WERI-Rb-1 (cell line): ENCODE results near the gene LMTK3.

Source experiments
- DNase-seq: peaks from one replicate; pipeline ENCODE4 v3.0.0-alpha.2; 2020
- H3K27ac ChIP-seq: fragments of 250-450 bp; sonication (Bioruptor Pico); 2 replicates; pipeline ENCODE4 v1.5.1; 2020; ENCODE audit warnings: mild to moderate bottlenecking, moderate library complexity
- H3K27me3 ChIP-seq: fragments of 250-450 bp; sonication (Bioruptor Pico); 2 replicates; pipeline ENCODE4 v1.5.1; 2021; ENCODE audit warnings: mild to moderate bottlenecking, low read depth, moderate library complexity; ENCODE audit not compliant: insufficient read depth, severe bottlenecking
- H3K36me3 ChIP-seq: fragments of 250-450 bp; sonication (Bioruptor Pico); 2 replicates; pipeline ENCODE4 v1.5.1; 2020; ENCODE audit warnings: mild to moderate bottlenecking, moderate library complexity
- H3K4me3 ChIP-seq: 2 replicates; pipeline ENCODE4 v1.5.1; 2011; ENCODE audit warnings: low read depth, mild to moderate bottlenecking, control low read depth, low read length
- H3K9me3 ChIP-seq: fragments of 250-450 bp; sonication (Bioruptor Pico); 2 replicates; pipeline ENCODE4 v1.5.1; 2021; ENCODE audit warnings: mild to moderate bottlenecking, moderate library complexity; ENCODE audit not compliant: severe bottlenecking
- TF ChIP-seq, protein P1 (sequence below): IDR thresholded peaks from 2 replicates; pipeline ENCODE4 v1.5.1; 2011; ENCODE audit warnings: low read depth, mild to moderate bottlenecking, control low read depth, inconsistent platforms, low read length

LMTK3 gene

DNA sequence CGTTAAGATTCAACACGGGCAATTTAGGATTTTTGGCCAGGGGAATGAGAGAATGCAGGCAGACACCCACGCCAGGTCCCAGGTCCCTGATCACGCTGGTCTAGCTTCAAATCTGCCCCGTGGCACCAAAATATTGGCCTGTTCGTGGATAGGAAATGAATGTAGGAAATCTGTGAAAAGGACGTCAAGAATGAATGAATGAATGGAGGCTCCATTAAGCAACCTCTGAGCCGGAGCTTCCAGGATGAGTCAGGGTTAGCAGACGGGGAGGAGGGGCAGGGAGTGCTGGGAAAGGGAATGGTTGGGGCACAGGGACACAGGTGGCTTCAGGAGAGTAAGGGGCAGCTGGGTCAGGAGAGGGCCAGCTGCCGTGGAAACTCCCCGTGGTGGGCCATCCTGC lies 44.5 kb upstream of the LMTK3 start:
- Histone ChIP-seq H3K9me3 (no peaks in the 10 kb centered on the region), H3K36me3 (no peaks in the 10 kb centered on the region), H3K4me3 (no peak overlapping the region), H3K27ac (no peak overlapping the region), H3K27me3 (no peaks in the 10 kb centered on the region)
- TF ChIP-seq, protein P1, sequence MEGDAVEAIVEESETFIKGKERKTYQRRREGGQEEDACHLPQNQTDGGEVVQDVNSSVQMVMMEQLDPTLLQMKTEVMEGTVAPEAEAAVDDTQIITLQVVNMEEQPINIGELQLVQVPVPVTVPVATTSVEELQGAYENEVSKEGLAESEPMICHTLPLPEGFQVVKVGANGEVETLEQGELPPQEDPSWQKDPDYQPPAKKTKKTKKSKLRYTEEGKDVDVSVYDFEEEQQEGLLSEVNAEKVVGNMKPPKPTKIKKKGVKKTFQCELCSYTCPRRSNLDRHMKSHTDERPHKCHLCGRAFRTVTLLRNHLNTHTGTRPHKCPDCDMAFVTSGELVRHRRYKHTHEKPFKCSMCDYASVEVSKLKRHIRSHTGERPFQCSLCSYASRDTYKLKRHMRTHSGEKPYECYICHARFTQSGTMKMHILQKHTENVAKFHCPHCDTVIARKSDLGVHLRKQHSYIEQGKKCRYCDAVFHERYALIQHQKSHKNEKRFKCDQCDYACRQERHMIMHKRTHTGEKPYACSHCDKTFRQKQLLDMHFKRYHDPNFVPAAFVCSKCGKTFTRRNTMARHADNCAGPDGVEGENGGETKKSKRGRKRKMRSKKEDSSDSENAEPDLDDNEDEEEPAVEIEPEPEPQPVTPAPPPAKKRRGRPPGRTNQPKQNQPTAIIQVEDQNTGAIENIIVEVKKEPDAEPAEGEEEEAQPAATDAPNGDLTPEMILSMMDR = no peak
- DNase-seq = peak; percentile 58

DNA sequence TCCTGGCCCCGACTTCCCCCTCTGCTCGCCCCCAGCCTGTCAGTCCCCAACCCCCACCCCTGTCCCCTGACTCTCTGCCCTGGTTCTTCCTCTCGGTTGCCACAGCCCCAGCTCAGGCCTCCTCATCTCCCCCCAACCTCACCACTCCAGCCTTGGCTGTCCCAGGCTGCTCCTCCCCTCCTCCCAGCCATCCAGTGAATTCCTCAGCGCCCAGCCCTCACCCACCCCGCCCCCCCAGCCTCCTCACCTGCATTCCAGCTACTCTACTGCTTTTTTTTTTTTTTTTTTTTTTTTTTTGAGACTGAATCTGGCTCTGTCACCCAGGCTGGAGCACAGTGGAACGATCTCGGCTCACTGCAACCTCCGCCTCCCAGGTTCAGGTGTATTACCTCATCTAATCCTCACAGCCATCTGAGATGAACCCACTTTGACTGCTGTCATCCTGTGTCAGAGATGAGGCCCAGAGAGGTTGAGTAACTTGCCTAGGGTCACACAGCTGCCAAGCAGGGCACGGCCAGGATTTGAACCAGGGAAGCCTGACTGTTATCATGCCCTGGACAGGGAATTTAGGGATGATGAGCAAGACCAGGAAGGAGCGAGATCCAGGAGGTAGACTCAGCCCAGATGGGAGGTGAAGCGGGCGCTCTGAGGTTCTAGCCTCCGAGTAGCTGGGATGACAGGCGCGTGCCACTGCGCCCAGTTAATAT lies 42.9 kb upstream of the LMTK3 start:
- Histone ChIP-seq H3K27ac (peak overlapping the region; percentile 82), H3K4me3 (no peak overlapping the region), H3K36me3 (no peaks in the 10 kb centered on the region), H3K27me3 (no peaks in the 10 kb centered on the region), H3K9me3 (no peaks in the 10 kb centered on the region)
- TF ChIP-seq, protein P1 = no peak
- DNase-seq = peak; percentile 50

DNA sequence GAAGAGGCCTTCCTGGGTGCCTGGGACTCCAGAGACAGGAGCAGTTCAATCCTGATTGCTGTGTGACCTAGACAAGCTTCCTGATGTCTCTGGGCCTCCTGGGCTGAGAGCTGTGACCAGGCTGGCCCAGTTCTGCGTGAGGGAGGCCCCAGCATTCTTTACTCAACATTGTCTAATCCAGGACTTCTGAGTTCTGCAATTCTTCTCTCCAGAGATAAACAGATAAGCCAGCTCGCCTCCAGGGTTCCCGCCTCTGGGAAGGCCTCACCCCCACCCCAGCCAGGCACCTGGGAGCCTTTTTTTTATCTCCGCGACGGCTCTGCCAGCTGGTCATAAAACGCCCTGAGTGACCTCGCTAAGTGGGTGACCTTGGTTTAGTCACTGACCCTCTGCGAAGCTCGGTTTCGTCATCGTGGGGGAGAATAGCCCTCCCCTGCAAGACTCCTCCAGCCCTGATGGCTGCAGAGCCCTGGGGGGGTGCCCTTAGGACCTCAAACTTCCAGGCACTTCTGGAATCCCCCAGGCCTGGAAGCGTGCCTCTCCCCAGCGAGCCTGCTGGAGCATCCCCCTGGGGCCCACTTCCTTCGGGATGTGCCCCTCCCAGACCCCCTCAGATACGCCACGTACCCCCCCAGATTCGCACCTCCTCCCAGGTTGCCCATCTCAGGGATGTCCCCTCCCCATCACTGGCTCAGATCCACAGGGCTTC lies 42.2 kb upstream of the LMTK3 start:
- TF ChIP-seq, protein P1 = no peak
- Histone ChIP-seq H3K4me3 (peak overlapping the region; percentile 7; the same call in 1 of the 2 replicates), H3K27me3 (no peaks in the 10 kb centered on the region), H3K27ac (peak overlapping the region; percentile 82), H3K9me3 (no peaks in the 10 kb centered on the region), H3K36me3 (no peaks in the 10 kb centered on the region)
- peak; percentile 90 for DNase-seq

DNA sequence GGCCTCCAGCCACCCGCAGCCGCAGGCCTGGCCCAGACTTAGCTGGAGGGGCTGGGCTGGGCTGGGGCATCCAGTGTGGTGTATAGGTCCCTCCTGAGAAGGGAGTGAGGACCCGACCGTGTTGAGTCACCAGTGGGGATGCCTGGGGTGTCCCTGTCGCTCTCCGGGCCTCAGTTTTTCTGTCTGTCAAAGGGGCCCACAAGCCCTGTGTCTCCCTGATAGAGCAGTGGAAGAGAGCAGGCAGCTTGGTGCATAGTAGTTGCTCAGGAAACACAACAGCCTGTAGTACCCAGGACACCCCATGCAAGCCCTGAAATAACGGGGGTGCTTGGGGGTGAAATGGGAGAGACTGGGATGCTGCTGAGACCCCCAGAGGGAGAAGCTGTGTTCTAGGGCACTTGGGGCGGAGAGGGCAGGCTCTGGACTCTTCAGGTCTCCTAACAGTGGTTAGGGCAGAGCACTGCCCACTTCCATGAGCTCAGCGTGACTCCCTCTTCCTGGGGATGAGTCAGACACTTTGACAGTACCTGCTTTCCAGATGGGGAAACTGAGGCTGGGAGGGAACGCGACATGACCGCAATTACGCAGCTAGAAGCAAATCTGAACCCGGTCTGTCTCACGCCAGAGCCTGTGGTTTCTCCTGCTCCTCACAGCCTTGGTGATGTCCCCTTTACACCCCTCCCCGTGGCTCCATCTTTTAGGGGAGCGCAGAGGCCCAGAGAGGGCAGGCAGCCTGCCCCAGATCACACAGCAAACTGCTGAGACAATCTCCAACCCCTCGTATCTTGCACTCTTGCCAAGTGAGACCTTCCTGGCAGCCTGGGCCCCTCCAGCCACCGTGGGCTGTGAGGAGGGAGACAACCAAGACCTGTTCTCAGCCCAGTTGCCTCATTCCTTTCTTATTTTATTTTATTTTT lies 41.0 kb upstream of the LMTK3 start:
- Histone ChIP-seq H3K36me3 (no peaks in the 10 kb centered on the region), H3K27me3 (no peaks in the 10 kb centered on the region), H3K27ac (peak overlapping the region; percentile 82), H3K9me3 (no peaks in the 10 kb centered on the region), H3K4me3 (no peak overlapping the region)
- TF ChIP-seq, protein P1 = no peak
- DNase-seq = no peak

DNA sequence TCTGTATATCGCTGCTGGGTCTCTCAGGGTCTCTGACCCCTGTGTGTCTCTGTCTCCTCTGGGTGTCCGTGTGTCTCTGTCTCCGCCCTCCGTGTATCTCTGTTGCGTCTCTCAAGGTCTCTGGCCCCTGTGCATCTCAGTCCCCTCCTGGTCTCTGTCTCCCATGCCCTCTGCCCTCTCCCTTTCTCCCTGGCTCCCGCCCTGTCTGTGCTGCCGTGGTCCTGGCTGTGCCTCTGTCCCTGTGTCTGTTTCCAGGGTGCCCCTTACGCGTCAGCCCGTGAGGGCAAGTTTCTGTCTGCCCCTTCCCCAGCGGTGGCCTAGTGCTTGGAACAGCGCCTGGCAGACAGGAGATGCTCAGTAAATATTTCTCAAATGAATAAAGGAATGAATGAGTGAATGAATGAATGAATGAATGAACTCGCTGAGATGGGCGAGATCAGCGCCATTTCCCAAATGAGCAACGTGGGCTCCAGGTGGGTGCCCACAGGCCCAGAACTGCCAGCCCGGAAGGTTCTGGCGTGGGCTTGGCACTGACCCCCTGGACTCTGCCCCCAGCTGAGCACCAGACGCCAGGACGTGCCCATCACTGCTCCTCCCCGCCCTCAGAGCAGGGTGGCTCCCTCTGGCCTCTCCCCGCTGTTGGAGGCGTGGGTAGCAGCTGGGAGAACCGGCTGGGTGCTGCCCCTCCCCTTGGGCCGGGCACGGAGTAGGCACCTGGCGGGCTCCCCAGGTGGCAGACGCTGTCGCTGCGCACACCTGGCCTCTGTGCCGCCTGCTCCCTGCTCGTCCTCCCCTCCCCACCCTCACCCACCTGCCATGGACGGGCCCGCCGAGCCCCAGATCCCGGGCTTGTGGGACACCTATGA lies 40.0 kb upstream of the LMTK3 start, which contains the start of gene SULT2B1:
TSS of gene SULT2B1 (plus strand) at position 736 of the 866 bp plus-strand sequence. CDS start at position 817, 81 bp downstream.
- Histone ChIP-seq H3K4me3 (no peak within 1 kb of the TSS), H3K9me3 (no peaks in the 10 kb centered on the region), H3K27ac (peak within 1 kb of the TSS; percentile 82; the same call in 1 of the 2 replicates), H3K27me3 (no peaks in the 10 kb centered on the region), H3K36me3 (no peaks in the 10 kb centered on the region)
- TF ChIP-seq, protein P1 = no peak
- DNase-seq = no peak
